GM18870 (cell line): Measurements from ENCODE around the gene PRXL2C.

Source experiments
- ATAC-seq: cut with Tn5 transposase; IDR thresholded peaks from one replicate; pipeline ENCODE4 v1.9.1; 2021; ENCODE audit warnings: moderate library complexity; ENCODE audit not compliant: unreplicated experiment

The PRXL2C gene

DNA sequence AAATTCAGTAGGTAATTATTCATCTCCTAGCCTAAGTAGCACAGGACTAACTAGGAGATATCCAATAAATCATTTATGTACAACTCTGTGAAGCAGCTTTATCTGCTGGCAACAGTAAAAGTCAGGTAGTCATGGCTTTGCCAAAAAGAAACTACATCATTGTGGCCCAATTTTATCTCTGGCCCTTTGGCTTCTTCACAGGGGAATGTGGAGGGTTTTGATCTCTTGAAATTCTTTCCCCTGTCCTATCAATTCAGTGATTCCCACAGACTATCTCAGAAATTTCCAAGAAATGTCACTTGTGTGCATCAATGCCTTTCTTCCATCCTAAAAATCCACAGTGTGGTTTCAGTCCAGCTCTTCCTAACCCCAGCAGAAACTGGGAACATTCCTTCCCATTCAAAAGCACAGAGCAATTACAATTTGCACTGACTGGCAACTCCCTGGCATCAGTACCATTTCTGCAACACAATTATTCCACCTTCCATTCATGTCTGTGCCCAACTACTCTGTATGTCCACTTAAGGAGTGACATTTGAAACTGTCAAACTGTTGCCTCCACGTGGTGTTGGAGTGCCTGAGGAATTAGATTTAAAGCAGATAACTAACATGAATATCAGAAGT is 42.0 kb downstream of the PRXL2C start:
- no peak for ATAC-seq

DNA sequence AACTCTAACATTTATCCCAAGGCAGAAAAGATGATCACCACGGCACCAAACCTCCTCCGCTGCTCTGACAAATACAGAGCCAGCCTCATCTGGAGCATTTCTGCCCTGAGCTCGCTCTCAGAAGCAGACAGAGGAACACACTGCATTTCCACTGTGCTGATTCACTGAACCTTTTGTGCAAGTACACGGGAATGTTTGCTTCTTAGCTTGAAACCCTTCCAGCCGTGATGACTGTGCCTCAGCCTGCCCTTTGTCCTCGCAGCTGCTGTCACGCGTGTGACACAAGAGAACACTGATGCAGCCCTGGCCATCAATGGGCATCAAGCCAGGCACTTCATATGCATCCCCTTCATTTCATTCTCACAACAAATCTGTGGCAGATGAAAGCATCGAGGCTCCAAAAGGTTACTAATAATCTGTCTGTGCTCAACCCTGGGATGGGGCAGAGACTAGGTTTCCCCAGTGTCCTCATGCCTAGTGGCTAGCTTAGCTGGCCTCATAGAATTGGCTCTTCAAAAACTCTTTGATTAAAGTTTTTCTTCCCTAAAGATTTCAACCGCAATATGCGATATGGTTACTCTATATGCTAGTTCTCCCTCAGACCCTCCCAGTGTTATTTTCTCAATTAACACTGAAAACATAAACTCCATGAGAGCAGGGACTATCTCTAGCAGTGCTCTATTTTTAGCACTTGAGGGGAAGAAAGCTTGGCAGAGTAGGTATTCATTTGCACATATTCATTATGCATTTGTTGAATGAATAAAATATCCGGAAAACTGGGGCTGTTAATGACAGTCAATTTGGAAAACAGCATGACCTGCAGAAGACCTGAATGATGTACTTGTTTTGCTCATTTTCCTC is 42.8 kb downstream of the PRXL2C start:
- ATAC-seq, result no peak

DNA sequence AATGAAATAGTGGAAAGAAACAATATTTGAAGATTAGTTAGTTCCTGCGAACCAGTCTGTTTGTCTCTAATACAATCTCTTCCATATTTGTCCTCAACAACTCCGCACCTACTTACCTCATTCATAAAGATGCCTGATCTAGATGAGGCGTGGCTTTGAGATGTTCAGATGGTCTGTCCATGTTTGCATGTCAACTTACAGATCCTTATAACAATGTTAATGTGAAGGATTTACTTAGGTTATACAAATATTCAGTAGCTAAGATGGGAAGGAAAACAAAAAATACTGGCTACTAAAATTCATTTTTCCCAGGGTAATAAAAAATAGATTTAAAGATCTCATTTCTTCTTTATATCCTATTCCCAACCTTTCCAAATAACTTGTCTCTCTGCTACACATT is 43.8 kb downstream of the PRXL2C start:
- ATAC-seq, result no peak

DNA sequence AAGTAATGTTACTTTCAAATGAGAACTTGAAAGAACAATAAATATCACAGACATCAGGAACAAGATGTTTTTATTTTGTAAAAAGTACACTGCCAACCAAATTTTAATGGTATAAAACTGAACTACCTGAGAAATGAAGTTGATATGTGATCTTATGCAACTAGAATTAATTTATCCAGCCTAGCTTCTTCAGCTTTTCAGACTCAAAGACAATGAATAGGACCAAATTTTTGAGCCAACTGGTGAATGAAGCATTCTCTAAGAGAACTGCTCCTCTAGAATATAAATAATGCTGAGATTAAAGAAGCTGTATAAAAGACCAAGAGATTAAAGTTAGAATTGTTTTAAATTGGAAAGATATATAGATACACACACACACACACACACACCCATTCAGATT is 45.4 kb downstream of the PRXL2C start:
- ATAC-seq, result no peak

DNA sequence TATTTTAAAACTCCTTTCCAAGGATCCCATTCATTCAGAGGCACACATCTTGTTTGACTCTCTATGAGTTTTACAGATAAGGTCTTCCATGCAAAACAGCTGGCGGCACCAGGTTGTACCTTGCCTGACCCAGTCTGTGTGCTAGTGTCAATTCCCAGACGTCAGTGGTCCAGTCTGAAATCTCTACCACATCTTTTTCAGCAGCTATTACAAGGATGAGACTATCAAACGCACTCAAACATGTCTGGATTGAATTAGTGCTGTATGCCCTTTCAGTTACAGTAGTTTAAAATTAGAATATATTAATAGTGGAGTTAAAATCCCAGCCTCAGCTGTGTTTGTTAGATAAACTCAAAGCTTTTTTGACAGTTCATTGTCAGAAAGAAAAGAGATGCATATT is 47.1 kb downstream of the PRXL2C start:
- ATAC-seq, result no peak

DNA sequence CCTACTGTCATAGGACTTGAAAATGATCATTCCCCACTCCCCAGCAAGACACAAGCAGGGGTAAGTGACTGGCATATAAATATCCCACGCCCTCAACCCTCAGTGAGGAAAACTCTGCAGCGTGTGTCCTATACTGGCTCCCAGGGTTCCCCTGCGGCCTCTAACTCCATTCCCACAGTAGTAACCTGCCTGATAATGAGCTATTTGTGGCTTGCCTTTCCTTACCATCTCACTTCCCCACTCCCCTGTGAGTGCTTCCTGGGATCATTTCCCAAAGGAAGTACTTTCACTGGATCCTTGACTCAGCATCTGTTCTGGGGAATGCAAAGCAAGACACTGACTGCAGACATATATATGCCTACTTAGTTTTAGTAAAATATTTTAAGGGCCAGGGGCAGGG is 49.8 kb downstream of the PRXL2C start:
- no peak for ATAC-seq

DNA sequence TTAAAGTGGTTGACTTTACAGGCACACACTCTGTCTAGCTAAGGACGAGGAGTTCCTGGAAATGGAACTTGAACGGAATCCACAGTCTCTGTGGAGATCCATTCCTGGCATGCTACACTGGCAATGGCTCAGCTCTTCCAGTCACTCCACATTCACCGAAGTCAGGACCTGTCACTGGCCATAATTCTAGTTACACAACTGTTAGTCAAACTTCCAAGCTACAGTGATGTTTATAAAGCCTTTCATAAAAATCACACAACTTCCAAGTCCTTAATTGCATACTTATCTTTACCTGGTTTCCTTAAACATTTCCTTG is 51.2 kb downstream of the PRXL2C start:
- no peak for ATAC-seq

- no peak for ATAC-seq
Measured at GRCh38 chr9:96603305-96604003, 51.7 kb downstream of the PRXL2C start.

DNA sequence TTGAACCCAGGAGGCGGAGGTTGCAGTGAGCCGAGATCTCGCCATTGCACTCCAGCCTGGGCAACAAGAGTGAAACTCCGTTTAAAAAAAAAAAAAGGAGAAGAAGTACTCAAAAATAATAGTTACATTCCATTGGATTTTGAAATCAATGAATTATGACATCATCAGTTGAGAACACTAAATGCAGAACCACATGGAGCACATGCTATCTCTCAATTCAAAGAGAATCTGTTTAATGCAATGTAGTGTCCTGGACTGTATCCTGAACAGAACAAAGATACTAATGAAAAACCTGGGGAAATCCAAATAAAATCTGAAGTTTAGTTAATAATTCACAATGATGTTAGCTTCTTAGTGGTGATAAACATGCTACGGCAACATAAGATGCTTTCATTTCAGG is 55.8 kb downstream of the PRXL2C start:
- no peak for ATAC-seq

GRCh38 chr9:96596601-96597111 is 58.5 kb downstream of the PRXL2C start:
- no peak for ATAC-seq
